HG03439 (cell line): ENCODE results near the gene CFD.
A peak's percentile ranks its signal among the peaks of the same experiment; 100 is the strongest.
"Not testable (repeated sequence)": the region's sequence is repeated elsewhere in the genome, so short reads cannot be mapped to it uniquely, and the experiment has no call there.

ENCODE experiments used
- ATAC-seq: cut with Tn5 transposase; IDR thresholded peaks from one replicate; pipeline ENCODE4 v1.9.1; 2021; ENCODE audit warnings: mild to moderate bottlenecking, moderate library complexity; ENCODE audit not compliant: unreplicated experiment

Gene CFD

GRCh38 chr19:887599-887998 is 28.1 kb downstream of the CFD start:
- no peak for ATAC-seq

DNA sequence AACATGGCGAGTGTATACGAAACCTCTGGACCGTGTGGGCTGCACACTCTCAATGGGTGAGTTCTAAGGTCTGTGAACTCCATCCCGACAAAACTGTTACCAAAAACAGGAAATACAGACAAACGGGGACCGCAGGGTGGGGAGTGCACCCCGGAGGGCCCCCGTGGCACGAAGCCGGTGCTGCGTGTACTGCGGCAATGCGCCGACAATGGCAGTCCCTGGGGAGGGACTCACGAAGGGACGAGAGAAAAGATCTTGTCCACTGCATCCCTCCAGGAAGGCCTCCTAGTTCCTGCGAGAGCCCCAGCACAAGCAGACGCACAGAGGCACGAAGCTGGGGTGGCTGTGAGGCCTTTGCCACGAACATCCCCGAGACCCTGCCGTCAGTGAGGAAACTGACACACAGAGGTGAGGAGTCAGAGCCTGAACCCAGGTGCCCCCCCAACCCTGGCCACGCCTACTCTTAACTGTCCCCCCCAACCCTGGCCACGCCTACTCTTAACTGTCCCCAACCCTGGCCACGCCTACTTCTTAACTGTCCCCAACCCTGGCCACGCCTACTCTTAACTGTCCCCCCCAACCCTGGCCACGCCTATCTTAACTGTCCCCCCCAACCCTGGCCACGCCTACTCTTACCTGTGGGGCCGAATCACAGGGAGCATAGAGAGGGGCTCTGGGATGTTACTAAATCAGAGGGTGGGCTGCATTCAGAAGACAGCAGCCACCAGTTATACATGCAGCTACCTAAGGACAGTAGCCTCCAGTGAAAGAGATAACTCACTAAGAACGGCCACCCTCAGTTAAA is 29.3 kb downstream of the CFD start:
- no peak for ATAC-seq

DNA sequence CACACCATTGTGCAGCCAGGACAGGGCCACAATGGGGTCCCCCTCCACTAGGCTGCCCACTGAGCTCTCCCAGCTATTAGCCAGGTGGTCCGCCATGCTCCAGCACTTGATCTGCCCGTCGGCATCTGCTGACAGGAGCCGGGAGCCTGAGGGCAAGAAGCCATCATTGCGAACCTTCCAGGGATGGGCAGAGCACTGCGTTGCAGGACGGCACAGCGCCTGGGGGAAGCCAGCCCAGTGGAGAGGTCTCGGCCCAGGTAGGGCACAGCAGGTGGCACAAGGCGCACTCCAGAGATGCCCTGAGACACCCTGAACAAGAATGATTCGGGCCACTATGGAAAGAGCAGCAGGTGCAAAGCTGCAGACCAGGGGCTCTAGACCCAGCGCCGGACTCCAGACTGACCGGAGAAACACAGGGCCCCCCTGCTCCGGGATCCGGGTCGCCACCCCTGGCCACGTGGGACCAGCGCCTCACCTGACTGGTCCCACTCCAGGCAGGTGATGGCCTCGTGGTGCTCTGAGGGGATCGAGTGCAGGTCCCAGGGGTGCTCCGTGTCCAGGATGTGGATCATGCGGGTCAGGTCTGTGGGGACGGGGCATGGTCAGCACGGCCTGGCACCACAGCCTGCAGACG is 30.3 kb downstream of the CFD start:
- no peak for ATAC-seq

DNA sequence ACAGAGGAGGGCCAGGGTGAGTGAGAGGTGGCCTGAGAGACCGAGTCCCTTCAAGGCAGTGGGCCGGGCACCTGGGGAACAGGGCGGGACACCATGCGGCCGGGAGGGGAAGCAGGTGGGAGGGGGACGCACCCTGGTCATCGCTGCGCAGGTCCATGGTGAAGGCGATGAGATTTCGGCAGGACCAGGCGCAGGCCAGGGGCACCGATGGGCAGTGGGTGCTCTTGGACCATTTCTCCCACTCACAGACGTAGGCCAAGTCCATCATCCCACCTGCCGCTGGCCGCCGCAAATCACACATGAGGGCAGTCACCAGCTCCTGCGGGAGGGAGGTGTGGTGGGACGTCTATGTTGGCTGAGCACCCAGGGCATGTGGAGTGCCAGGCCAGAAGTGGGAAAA is 31.4 kb downstream of the CFD start:
- ATAC-seq: no peak

DNA sequence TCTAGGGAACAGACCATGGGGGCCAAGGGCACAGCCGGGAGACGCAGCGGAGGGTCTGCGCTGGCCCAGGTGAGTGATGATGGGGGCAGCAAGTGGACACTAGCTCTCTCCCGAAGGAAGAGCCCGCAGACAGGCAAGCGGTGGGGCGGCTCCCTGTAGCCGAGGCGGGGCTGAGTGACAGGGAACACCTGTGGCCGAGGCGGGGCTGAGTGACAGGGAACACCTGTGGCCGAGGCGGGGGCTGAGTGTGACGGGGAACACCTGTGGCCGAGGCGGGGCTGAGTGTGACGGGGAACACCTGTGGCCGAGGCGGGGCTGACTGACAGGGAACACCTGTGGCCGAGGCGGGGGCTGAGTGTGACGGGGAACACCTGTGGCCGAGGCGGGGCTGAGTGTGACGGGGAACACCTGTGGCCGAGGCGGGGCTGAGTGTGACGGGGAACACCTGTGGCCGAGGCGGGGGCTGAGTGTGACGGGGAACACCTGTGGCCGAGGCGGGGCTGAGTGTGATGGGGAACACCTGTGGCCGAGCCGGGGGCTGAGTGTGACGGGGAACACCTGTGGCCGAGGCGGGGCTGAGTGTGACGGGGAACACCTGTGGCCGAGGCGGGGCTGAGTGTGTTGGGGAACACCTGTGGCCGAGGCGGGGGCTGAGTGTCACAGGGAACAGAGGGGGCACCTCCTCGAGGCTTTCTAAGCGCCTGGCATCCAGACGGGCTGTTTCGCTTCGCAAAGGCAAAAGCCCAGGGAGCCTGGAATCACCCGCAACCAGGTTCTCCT is 32.1 kb downstream of the CFD start:
- not testable (repeated sequence) for ATAC-seq

DNA sequence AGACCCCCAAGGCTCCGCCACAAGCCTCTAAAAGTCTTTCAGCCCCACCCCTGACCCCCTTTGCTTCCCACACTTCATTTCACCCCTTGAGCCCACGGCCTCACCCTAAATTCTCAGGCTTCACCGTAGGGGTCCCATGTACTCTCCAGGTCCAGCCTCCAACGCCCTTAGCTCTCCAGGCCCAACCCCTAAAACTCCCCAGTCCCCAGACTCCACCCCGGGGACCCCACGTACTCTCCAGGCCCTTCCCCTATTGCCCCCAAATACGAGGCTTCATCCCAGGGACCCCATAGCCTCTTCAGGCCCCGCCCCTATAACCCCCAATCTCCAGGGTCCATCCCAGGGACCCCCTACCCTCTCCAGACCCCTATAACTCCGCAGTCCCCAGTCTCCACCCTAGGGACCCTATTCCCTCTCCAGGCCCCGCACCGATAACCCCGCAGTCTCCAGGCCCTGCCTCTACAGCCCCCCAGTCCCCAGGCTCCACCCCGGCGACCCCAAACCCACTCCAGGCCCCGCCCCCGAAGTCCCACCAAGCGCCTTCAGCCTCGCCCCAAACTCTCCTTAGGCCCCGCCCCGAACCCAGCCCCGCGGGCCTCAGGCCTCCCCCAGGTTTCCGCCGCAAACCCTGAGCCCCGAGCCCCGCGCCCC is 32.9 kb downstream of the CFD start:
- peak; percentile 9 for ATAC-seq

DNA sequence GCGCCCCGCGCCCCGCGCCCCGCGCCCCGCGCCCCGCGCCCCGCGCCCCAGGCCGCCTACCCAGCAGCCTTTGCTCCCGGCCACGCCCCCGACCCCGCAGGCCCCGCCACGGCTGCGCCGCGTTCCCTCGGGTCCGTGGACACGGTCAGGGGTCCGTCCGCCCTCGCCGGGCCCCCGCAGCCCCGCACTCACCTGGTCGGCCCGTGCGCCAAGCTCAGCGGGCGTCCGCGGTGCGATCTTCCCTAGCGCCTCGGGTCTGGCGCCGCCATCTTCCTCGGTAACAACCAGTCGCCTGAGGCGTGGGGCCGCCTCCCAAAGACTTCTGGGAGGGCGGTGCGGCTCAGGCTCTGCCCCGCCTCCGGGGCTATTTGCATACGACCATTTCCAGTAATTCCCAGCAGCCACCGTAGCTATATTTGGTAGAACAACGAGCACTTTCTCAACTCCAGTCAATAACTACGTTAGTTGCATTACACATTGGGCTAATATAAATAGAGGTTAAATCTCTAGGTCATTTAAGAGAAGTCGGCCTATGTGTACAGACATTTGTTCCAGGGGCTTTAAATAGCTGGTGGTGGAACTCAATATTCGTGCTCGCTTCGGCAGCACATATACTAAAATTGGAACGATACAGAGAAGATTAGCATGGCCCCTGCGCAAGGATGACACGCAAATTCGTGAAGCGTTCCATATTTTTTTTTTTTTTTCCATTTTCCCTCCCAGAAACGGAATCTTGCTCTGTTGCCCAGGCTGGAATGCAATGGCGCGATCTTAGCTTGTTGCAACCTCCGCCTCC is 33.6 kb downstream of the CFD start, which contains the start of the genes MED16 and RNU6-9:
TSS of gene MED16 (minus strand) at position 294 of the 796 bp plus-strand sequence. CDS start 2,056 bp downstream, outside the sequence.
TSS of gene RNU6-9 (plus strand) at position 591 of the 796 bp plus-strand sequence.
- peak; percentile 76 for ATAC-seq

GRCh38 chr19:896434-896833 is 37.0 kb downstream of the CFD start:
- no peak for ATAC-seq

DNA sequence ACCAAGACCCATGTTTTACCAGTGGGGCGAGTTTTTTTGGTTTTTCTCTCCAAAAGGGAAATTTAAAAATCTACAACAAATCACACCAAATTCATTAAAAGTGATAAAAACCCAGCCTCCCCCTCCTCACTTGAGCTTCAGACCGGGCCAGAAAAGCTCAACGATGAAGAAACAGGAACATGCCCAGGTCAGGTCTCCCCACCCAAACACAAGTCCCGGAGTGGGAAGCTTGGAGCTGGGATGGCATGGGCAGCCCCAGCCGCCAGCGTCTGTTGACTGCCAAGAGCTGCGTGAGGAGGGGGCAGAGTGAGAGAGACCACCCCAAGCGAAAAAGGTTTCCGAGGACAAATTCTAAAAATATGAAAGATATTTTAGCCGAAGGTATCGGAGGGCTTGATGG is 37.5 kb downstream of the CFD start:
- no peak for ATAC-seq

DNA sequence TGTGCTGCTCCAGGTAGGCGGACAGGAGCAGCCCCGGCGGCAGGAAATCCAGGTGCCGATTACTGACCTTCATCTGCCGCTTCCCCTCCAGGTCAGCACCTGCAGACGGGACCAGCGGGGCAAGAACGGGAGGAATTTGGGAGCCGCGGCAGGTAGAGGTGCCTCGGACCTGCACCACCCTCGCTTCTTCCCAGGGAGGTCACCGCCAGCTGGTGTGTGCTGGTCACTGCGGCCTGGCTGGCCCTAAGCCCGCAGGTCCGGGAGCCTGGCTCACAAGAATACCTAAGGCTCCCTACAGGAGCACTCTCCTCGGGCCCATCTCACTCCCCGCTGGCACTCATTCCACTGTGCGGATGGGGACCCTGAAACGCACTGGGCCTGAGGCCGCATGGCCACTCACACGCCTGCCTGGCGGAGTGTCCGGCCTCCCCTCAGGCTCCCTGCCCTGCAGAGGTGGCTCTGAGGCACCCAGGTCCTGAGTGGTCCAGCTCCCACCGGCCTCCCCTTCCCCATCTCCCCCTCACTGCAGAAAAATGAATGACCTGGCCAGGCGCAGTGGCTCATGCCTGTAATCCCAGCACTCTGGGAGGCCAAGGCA is 38.1 kb downstream of the CFD start:
- ATAC-seq: no peak

- ATAC-seq: no peak
These were observed 39.2 kb downstream of the CFD start for GRCh38 chr19:898663-899062.

DNA sequence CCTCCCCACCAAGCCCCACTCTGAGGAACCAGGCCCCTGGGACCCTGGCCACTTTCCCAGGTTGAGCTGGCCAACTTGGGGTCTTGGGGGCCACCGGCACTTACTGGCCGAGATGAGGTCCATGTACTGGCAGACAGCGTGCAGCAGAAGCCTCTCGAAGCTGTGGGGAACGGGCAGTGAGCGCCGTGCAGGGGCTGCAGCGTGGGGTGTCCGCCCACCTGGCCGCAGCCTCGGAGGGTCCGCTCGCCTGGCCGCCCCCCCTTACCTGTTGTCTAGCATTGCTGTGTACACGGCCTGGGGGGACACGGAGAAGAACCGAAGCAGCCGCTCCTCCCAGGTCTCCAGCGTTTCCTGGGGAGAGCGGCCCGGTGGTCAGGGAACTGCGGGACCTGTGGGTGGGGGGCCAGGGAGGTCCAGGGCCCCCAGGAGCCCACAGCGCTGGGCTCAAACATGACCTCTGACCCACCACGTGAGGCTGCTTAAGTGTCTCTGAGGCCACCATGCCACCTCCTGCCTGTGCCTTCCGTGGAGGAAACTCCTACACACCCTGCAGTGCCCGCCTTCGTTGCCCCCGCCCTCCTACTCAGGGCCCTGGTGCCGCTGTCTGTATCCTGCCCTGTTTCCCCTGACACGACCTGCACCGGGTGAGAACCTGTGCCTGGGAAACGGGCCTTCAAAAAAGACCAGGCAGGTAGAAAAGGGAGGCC is 40.0 kb downstream of the CFD start:
- ATAC-seq: no peak

GRCh38 chr19:900043-900301 is 40.5 kb downstream of the CFD start:
- ATAC-seq: no peak

GRCh38 chr19:900302-901111 is 41.0 kb downstream of the CFD start:
- no peak for ATAC-seq

- ATAC-seq: no peak
These were observed 42.0 kb downstream of the CFD start for GRCh38 chr19:901216-902092.

- no peak for ATAC-seq
These were observed 42.6 kb downstream of the CFD start for GRCh38 chr19:902093-902370.

DNA sequence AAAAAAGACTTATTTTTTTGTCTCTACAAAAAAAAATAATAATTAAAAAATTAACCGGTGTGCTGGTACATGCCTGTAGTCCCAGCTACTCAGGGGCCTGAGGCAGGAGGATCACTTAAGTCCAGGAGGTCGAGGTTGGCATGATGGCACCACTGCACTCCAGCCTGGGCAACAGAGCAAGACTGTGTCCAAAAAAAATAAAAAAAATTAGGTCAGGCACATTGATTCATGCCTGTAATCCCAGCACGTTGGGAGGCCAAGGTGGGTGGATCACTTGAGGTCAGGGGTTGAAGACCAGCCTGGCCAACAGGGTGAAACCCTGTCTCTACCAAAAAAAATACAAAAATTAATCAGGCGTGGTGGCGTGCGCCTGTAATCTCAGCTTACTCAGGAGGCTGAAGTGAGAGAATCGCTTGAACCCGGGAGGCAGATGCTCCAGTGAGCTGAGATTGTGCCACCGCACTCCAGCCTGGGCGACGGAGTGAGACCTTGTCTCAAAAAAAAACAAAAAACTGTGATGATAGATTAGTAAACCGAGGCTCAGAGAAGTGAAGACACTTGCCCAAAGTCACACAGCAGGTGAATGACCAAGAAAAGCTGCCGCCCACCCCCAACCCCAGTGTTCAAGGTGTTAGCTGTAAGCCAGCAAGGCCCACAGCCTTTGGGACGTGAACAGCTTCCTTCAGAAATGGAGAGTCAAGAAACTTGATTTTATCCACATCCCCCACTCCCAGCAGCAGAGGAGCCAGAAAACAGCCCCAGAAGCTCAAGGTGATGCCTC is 43.2 kb downstream of the CFD start:
- no peak for ATAC-seq
